Lower leg skin (tissue), 4 donors: ENCODE data around the gene SPECC1L. TPM values are rescaled to one million over a fixed set of nuclear protein-coding genes. Genes with fewer than 3 reads are reported as not detected.
"Not testable (repeated sequence)": the region's sequence is repeated elsewhere in the genome, so short reads cannot be mapped to it uniquely, and the experiment has no call there.

Source experiments
- DNase-seq, 2 donors: peaks; one replicate each; pipeline ENCODE4 v3.0.0-alpha.2; 2019; ENCODE audit warnings: low spot score in 2 of 2
- H3K4me3 ChIP-seq: fragments of 200-600 bp; sonication (generic); 2 replicates; pipeline ENCODE4 v1.5.1; 2017; ENCODE audit warnings: mild to moderate bottlenecking, low read depth; ENCODE audit not compliant: poor library complexity, severe bottlenecking
- CTCF ChIP-seq, 3 donors: fragments of 450-650 bp; IDR thresholded peaks; one replicate each; pipeline ENCODE4 v1.5.1; 2016; ENCODE audit warnings: antibody characterized with exemption in 3 of 3, mild to moderate bottlenecking in 3 of 3, moderate library complexity in 2 of 3
- POLR2A ChIP-seq, 2 donors: fragments of 450-650 bp; IDR thresholded peaks; one replicate each; pipeline ENCODE4 v1.6.1; 2016 to 2017; ENCODE audit warnings: antibody characterized with exemption in 2 of 2, mild to moderate bottlenecking in 1 of 2, moderate library complexity in 1 of 2
- WGBS, 2 donors: methylation state at CpG; one replicate each; pipeline ENCODE4 v1.1.5; 2018; 5-methylcytosine and 5-hydroxymethylcytosine counted together
- intact Hi-C: fragments of 100-400 bp; cut with DNase I; formaldehyde crosslinking; loops from one replicate; pipeline ENCODE4 v1.15.0; 2023; ENCODE audit warnings: low total_unique reads
- total RNA-seq, 4 donors: library from RNA; depleted of rRNA; stranded (reverse); fragments of >200 nt; gene quantifications; one replicate each; pipeline ENCODE4 v1.1.0, GENCODE V29; 2016

The SPECC1L gene
- total RNA-seq, 4 donors from 2014 or later, result 17.6 to 30.6 (median 23.3) TPM

GRCh38 chr22:24247011-24247507 lies 23.6 kb upstream of the SPECC1L start:
- intact Hi-C loops, result loop anchor here (5.0 kb wide), 1 partner anchor 60 kb away; no protein-coding TSS in a partner anchor
- WGBS, 2 donors, result 58 to 67% methylated on average over 6 of the region's 6 CpGs
- TF ChIP-seq CTCF (IDR thresholded peaks at IDR 0.05) (no peak), POLR2A (IDR thresholded peaks at IDR 0.05) (no peak)
- no peak overlapping the region for H3K4me3 ChIP-seq
- no peak for DNase-seq

GRCh38 chr22:24247564-24248344 lies 22.9 kb upstream of the SPECC1L start:
- TF ChIP-seq POLR2A (IDR thresholded peaks at IDR 0.05) (no peak), CTCF (IDR thresholded peaks at IDR 0.05) (peak in 1 of 3 donors; percentile 73)
- WGBS, 2 donors, result 13 to 37% methylated on average over 15 to 22 of the region's 23 CpGs
- peak; percentile 87 to 98 for DNase-seq
- intact Hi-C loops, result loop anchor here (5.0 kb wide), 1 partner anchor 60 kb away; no protein-coding TSS in a partner anchor
- no peak overlapping the region for H3K4me3 ChIP-seq

- not testable (repeated sequence) for DNase-seq, H3K4me3 ChIP-seq
- intact Hi-C loops, result loop anchor here (5.0 kb wide), 1 partner anchor 61 kb away; no protein-coding TSS in a partner anchor
- 94% methylated on average over 10 of the region's 15 CpGs; no CpG with 5 or more reads in 1 of the 2 donors for WGBS, 2 donors
These were observed 22.0 kb upstream of the SPECC1L start for GRCh38 chr22:24248611-24249010.

GRCh38 chr22:24249413-24249812 lies 21.2 kb upstream of the SPECC1L start:
- DNase-seq, result peak in 1 of 2 donors; percentile 56
- intact Hi-C loops, result loop anchor here (5.0 kb wide), 1 partner anchor 62 kb away; no protein-coding TSS in a partner anchor
- H3K4me3 ChIP-seq, result not testable (repeated sequence)
- WGBS, 2 donors, result 68% methylated on average over 3 of the region's 8 CpGs; no CpG with 5 or more reads in 1 of the 2 donors

- H3K4me3 ChIP-seq, intact Hi-C loops: not testable (repeated sequence)
- peak in 1 of 2 donors; percentile 37 for DNase-seq
- WGBS, 2 donors, result no CpG with 5 or more reads among the region's 28 CpGs
These were observed 19.3 kb upstream of the SPECC1L start for GRCh38 chr22:24251286-24251685.

GRCh38 chr22:24253126-24253525 lies 17.5 kb upstream of the SPECC1L start:
- H3K4me3 ChIP-seq, intact Hi-C loops: not testable (repeated sequence)
- peak in 1 of 2 donors; percentile 54 for DNase-seq
- WGBS, 2 donors, result 88 to 91% methylated on average over 9 to 10 of the region's 12 CpGs

- intact Hi-C loops, H3K4me3 ChIP-seq: not testable (repeated sequence)
- peak in 1 of 2 donors; percentile 81 for DNase-seq
- 90 to 98% methylated on average over 7 to 8 of the region's 13 CpGs for WGBS, 2 donors
These were observed 14.5 kb upstream of the SPECC1L start for GRCh38 chr22:24256136-24256535.

- whole genome bisulfite sequencing, 2 donors, result 92% methylated on average over 2 of the region's 7 CpGs; no CpG with 5 or more reads in 1 of the 2 donors
- intact Hi-C loops, result not testable (repeated sequence)
- DNase-seq, result peak in 1 of 2 donors; percentile 54
These were observed 13.9 kb upstream of the SPECC1L start for GRCh38 chr22:24256736-24257135.

GRCh38 chr22:24259459-24259858 lies 11.2 kb upstream of the SPECC1L start:
- peak; percentile 63 to 95 for DNase-seq
- WGBS, 2 donors, result 9 to 10% methylated on average over 9 of the region's 10 CpGs
- intact Hi-C loops, H3K4me3 ChIP-seq: not testable (repeated sequence)

More at GRCh38 chr22:24256736-24257135, 13.9 kb upstream of the SPECC1L start:
- H3K4me3 ChIP-seq, result not testable (repeated sequence)

- H3K4me3 ChIP-seq, intact Hi-C loops: not testable (repeated sequence)
- 93 to 94% methylated on average over 18 of the region's 18 CpGs for WGBS, 2 donors
- DNase-seq, result peak in 1 of 2 donors; percentile 62
These were observed 8.4 kb upstream of the SPECC1L start for GRCh38 chr22:24262185-24262749.

GRCh38 chr22:24263479-24263878 lies 7.2 kb upstream of the SPECC1L start:
- intact Hi-C loops, H3K4me3 ChIP-seq: not testable (repeated sequence)
- WGBS, 2 donors, result 90 to 92% methylated on average over 16 to 19 of the region's 19 CpGs
- peak in 1 of 2 donors; percentile 39 for DNase-seq

GRCh38 chr22:24264329-24264896 lies 6.2 kb upstream of the SPECC1L start:
- DNase-seq, intact Hi-C loops, H3K4me3 ChIP-seq: not testable (repeated sequence)
- 62% methylated on average over 3 of the region's 9 CpGs; no CpG with 5 or more reads in 1 of the 2 donors for WGBS, 2 donors
